SK-N-SH treated with all-trans-retinoic acid at 6 μM for 48 hours (cell line): ENCODE data around the gene ST14.

ENCODE experiments used
- CREB5 ChIP-seq: fragments of 250-450 bp; sonication (Bioruptor Pico); IDR thresholded peaks from 2 replicates; pipeline ENCODE4 v1.5.1; 2020; ENCODE audit warnings: low read depth, mild to moderate bottlenecking, moderate library complexity
- CSRNP3 ChIP-seq: fragments of 250-450 bp; sonication (Bioruptor Pico); IDR thresholded peaks from 2 replicates; pipeline ENCODE4 v1.5.1; 2021; ENCODE audit warnings: mild to moderate bottlenecking, moderate library complexity
- GLIS3 ChIP-seq: fragments of 250-450 bp; sonication (Bioruptor Pico); IDR thresholded peaks from 2 replicates; pipeline ENCODE4 v1.5.0; 2020; ENCODE audit warnings: mild to moderate bottlenecking, moderate library complexity
- ISL1 ChIP-seq: fragments of 250-450 bp; sonication (Bioruptor Pico); IDR thresholded peaks from 2 replicates; pipeline ENCODE4 v2.1.2; 2022; ENCODE audit warnings: mild to moderate bottlenecking, moderate library complexity
- PATZ1 ChIP-seq: fragments of 250-450 bp; sonication (Bioruptor Pico); IDR thresholded peaks from 2 replicates; pipeline ENCODE4 v1.8.0; 2020; ENCODE audit warnings: mild to moderate bottlenecking, moderate library complexity, borderline replicate concordance
- RARB ChIP-seq: fragments of 250-450 bp; sonication (Bioruptor Pico); IDR thresholded peaks from 2 replicates; pipeline ENCODE4 v1.8.0; 2021; ENCODE audit warnings: mild to moderate bottlenecking, moderate library complexity
- TCF4 ChIP-seq: fragments of 250-450 bp; sonication (Bioruptor Pico); IDR thresholded peaks from 2 replicates; pipeline ENCODE4 v1.8.0; 2021; ENCODE audit warnings: mild to moderate bottlenecking, moderate library complexity, borderline replicate concordance
- ZFP3 ChIP-seq: fragments of 250-450 bp; sonication (Bioruptor Pico); IDR thresholded peaks from 2 replicates; pipeline ENCODE4 v1.5.0; 2020; ENCODE audit warnings: mild to moderate bottlenecking, moderate library complexity
- ZFP30 ChIP-seq: fragments of 450-650 bp; formaldehyde crosslinking; IDR thresholded peaks from 2 replicates; pipeline ENCODE4 v1.5.0; 2022; ENCODE audit warnings: mild to moderate bottlenecking, moderate library complexity
- ZNF70 ChIP-seq: fragments of 450-650 bp; formaldehyde crosslinking; IDR thresholded peaks from 2 replicates; pipeline ENCODE4 v1.5.0; 2020; ENCODE audit warnings: mild to moderate bottlenecking, moderate library complexity
- ZNF8 ChIP-seq: fragments of 450-650 bp; formaldehyde crosslinking; IDR thresholded peaks from 2 replicates; pipeline ENCODE4 v1.5.0; 2020; ENCODE audit warnings: mild to moderate bottlenecking, moderate library complexity

GRCh38 chr11:130145311-130145812, 14.2 kb upstream of the ST14 start:
- TF ChIP-seq ZFP3 (CRISPR knock-in tag) (no peak), PATZ1 (CRISPR knock-in tag) (no peak), GLIS3 (CRISPR knock-in tag) (no peak), RARB (CRISPR knock-in tag) (no peak), CREB5 (CRISPR knock-in tag) (no peak), ZNF70 (CRISPR knock-in tag) (no peak), ISL1 (CRISPR knock-in tag) (no peak), CSRNP3 (CRISPR knock-in tag) (no peak), ZFP30 (CRISPR knock-in tag) (no peak), ZNF8 (CRISPR knock-in tag) (no peak), TCF4 (CRISPR knock-in tag) (no peak)
